Measurements from ENCODE around the gene KRTAP4-4.
"Not testable (repeated sequence)": the region's sequence is repeated elsewhere in the genome, so short reads cannot be mapped to it uniquely, and the experiment has no call there.

KRTAP4-4 gene

GRCh38 chr17:41160648-41161047 lies at the start of gene KRTAP4-4:
Gene KRTAP4-4 (minus strand): TSS chr17:41160748. CDS start chr17:41160691, 57 bp downstream.
- DNase-seq: no peak

- no peak for DNase-seq
Measured at GRCh38 chr17:41199421-41200078, 39.0 kb upstream of the KRTAP4-4 start.

- DNase-seq: no peak
Measured at GRCh38 chr17:41196068-41196467, 35.5 kb upstream of the KRTAP4-4 start.

GRCh38 chr17:41190328-41190727 lies 29.8 kb upstream of the KRTAP4-4 start:
- DNase-seq: no peak

DNA sequence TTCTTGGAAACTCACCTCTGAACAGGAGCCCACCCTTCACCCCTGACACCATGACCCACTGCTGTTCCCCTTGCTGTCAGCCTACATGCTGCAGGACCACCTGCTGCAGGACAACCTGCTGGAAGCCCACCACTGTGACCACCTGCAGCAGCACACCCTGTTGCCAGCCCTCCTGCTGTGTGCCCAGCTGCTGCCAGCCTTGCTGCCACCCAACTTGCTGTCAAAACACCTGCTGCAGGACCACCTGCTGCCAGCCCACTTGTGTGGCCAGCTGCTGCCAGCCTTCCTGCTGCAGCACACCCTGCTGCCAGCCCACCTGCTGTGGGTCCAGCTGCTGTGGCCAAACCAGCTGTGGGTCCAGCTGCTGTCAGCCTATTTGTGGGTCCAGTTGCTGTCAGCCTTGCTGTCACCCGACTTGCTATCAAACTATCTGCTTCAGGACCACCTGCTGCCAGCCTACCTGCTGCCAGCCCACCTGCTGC lies 29.3 kb upstream of the KRTAP4-4 start, which contains the start of gene KRTAP9-1:
Gene KRTAP9-1, plus strand, starts transcription at position 51 of the 482 bp plus-strand sequence. Its CDS starts 0 bp downstream, at position 51.
- DNase-seq: not testable (repeated sequence)

DNA sequence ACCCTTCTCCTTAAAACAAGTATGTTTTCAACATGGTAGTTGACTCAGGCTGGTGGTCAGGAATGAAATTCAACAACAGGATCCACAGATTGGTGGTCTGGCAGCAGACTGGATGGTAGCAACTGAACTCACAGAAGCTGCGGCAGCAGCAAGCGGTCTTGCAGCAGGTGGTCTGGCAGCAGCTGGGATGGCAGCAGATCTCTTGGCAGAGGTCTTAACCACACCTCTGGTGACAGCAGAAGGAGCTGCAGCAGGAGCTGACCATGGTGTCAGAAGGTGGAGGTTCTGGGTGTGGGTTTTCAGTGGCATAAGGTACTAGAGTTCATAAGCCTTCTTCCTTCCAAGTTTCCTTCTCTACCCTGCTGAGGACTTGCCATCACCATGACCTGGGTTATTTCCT lies 26.3 kb upstream of the KRTAP4-4 start:
- DNase-seq: no peak

DNA sequence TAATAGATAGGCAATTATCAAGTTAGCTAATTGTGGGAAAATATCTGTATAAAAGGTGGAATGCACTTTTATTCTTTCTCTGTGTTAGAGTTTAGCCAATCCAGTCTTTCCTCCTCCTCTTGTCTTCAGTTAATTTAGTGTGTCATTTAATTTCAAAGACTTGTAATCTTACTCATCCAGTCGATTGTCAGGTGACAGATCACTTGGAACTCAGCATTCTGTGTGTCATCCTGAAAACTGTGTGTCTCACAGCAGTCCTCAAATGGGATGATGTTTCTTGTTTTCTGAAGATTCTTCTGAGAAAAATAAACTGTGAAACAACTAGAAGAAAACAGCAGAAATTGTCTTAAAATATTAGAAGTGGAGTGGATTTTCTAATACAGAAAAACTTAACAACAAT lies 24.5 kb upstream of the KRTAP4-4 start:
- no peak for DNase-seq

DNA sequence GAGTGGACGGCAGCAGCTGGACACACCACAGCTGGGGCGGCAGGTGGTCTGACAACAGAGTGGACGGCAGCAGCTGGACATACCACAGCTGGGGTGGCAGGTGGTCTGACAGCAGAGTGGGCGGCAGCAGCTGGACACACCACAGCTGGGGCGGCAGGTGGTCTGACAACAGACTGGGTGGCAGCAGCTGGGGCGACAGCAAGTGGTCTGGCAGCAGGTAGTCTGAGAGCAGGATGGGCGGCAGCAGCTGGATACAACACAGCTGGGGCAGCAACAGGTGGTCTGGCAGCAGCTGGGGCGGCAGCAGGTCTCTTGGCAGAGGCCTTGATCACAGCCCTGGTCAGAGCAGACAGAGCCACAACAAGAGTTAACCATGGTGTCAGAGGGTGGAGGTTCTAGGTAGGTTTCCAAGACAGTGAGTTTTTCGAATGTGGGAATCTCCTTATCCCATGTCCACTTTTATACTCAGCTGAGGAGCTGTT lies 24.0 kb upstream of the KRTAP4-4 start, which contains the start of gene KRTAP4-1:
Gene KRTAP4-1, minus strand, starts transcription at position 432 of the 482 bp plus-strand sequence. Its CDS starts 57 bp downstream, at position 375.
- DNase-seq: no peak

GRCh38 chr17:41178843-41179616 lies 18.5 kb upstream of the KRTAP4-4 start:
- no peak for DNase-seq

DNA sequence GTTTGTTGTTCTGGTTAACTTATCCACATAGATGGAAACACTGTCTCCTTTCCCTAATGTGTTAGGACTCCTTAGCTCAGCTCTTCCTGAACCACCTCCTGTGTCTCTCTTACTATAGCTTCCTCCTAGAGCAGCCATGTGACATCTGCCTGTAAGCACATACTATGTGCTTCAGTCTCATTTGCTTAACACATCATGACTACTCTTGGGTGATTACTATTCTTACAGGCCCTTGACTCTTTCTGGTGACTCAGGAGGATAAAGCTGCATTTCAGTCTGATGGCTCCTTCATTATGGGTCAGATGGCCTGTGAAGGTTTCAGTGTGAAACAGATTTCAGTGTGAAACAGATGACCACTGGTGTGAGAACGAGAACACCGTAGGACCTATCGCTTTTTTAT lies 17.8 kb upstream of the KRTAP4-4 start:
- no peak for DNase-seq

DNA sequence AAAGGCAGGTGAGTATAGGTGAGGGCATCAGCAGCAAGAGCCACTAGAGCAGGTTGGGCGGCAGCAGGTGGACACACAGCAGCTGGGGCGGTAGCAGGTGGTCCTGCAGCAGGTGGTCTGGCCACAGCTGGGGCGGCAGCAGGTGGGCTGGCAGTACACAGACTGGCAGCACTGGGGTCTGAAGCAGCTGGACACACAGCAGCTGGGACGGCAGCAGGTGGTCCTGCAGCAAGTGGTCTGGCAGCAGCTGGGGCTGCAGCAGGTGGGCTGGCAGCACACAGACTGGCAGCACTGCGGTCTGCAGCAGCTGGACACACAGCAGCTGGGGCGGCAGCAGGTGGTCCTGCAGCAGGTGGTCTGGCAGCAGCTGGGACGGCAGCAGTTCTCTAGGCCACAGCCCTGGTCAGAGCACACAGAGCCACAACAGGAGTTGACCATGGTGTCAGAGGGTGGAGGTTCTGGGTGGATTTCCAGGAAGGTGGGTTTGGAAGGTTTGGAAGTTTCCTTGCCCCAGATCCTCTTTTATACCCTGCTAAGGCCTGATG lies 17.3 kb upstream of the KRTAP4-4 start, which contains the start of gene KRTAP4-2:
Gene KRTAP4-2, minus strand, starts transcription at position 495 of the 545 bp plus-strand sequence. Its CDS starts 57 bp downstream, at position 438.
- no peak for DNase-seq

DNA sequence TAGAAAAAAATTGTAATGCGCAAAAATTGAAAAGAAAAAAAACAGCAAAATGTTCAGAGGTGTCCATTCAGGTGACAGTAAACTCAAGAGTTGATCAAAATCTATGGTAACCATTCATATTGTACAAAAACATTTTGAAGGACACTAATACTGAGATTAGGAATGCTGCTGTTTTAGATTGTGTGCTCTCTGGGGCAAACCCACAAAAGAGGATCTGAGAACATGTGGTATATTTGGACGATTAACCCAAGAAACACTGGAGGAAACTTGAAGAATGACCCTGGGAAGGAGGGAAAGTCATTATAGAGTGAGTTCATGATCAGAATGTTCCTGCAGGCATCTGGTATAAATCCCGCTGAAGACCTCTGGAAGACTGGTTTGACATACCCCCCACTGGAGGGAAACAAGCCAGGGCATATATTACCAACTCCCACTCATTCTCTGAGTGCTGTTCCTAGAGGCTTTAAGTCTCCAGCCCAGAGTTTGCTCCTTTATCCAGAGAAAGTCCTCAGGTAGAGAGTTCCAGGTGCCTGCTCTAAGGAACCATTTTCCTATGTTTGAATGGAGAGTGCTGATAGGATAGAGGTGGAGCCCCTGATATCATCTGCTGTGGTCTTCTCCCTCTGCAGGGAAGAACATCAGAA lies 16.3 kb upstream of the KRTAP4-4 start:
- DNase-seq: no peak

- DNase-seq: no peak
Measured at GRCh38 chr17:41171886-41172285, 11.3 kb upstream of the KRTAP4-4 start.

DNA sequence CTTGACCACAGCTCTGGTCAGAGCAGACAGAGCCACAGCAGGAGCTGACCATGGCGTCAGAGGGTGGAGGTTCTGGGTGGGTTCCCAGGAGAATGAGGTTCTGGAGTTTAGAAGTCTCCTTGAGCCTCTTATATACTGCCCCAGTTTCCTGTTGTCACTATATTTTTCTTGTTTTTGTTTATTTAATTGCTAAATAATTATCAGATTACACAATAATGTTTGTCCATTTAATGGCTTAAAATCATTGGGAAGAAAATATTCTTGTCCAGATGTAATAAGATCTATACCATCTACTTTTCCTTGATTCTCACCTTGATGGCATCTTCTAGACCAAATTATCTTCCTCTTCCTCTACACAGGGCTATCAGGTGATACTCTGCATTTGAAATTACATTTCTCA lies 7.6 kb upstream of the KRTAP4-4 start, which contains the start of gene KRTAP4-3:
Gene KRTAP4-3, minus strand, starts transcription at position 101 of the 400 bp plus-strand sequence. Its CDS starts 49 bp downstream, at position 52.
- DNase-seq: no peak

- DNase-seq: no peak
Measured at GRCh38 chr17:41167561-41167960, 7.0 kb upstream of the KRTAP4-4 start.

DNA sequence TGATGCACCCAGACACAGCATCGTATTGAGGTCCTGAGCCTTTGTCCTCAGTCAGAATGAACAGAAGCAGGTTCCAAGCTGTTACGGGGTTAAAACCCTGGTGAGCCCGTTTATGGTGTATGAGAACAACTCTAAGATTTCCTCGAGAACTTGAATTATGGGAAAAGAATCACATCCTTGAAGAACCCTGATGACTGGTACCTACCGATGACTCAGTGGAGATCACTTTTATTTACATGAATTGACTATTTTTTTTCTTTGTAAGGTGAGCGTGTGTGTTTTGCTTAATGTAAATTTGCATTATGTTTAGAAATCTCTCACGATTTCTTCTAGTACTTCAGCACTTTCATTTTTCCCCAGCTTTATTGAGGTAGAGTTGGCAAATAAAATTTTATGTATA lies 3.3 kb upstream of the KRTAP4-4 start:
- DNase-seq: no peak

GRCh38 chr17:41160190-41160589 lies 358 bp downstream of the KRTAP4-4 start:
- not testable (repeated sequence) for DNase-seq

DNA sequence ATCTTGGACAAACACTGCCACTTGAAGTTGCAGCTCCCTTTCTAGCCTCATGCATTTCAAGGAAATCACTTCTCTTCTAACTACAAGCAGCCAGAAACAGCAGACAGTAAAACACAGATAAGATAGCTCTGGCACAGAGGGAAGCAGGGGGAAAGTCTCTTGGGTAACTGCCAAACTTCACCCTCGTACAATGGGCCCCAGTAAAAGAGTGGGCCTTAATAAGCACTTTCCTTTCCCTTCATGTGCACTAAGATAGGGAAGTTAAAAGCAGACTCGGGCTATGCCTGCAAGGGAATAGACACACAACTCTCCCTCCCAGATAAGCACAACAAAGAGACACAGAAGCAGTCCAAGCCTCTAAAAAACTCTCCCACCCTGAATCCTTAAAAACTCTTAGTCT lies 6.7 kb downstream of the KRTAP4-4 start:
- no peak for DNase-seq

DNA sequence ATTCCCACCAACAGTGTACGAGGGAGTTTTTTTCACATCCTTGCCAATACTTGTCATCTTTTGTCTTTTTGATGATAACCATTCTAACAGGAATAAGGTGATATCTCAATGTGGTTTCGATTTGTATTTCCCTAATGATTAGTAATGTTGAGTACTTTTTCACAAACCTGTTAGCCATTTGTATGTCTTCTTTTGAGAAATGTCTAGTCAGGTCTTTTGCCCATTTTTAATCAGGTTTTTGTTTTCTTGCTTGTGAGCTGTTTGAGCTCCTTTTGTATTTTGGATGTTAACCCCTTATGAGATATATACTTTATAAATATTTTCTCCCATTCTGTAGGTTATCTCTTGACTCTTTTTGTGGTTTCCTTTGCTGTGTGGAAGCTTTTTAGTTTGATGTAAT lies 9.0 kb downstream of the KRTAP4-4 start:
- DNase-seq: no peak

DNA sequence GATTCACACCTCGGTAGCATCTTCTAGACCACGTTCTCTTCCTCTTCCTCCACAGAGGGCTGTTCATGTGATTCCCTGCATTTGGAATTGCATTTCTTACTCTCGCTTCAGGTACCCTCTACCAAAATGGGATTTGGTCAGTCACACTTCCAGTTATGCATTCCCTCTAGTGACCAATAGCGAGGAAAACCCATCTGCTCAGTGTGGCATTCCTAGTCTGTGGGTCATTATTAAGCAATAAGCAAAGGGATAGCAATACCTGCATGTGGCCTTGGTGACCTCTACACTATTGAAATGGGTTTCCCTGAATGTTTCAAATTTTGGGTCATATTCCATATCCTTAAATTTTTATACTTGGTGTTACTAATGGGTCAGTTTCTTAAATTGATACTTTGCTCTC lies 10.5 kb downstream of the KRTAP4-4 start:
- DNase-seq: no peak

GRCh38 chr17:41149652-41149985 lies 10.9 kb downstream of the KRTAP4-4 start, which contains the start of gene KRTAP4-5:
Gene KRTAP4-5 (minus strand): TSS chr17:41149825. CDS start chr17:41149767, 58 bp downstream.
- DNase-seq: no peak

DNA sequence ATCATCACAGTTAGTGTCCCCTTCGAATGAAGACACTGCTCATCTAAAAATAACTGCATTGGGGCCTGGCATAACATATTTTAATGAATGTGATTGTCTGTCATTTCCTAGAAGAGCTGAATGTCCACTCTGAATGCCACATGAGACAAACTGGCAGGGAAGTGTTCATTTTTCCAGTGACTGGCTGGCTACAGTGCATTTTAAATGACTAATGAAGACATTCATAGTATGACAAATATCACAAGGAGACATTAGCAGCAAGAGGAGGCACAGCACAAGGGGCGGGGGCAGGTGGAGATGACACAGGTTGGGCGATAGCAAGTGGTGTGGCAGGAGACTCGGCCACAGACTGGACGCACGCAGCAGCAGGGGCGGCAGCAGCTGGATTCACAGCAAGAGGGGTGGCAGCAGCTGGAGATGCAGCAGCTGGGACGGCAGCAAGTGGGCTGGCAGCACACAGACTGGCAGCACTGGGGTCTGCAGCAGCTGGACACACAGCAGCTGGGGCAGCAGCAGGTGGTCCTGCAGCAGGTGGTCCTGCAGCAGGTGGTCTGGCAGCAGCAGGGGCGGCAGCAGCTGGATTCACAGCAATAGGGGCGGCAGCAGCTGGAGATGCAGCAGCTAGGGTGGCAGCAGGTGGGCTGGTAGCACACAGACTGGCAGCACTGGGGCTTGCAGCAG lies 11.4 kb downstream of the KRTAP4-4 start:
- not testable (repeated sequence) for DNase-seq
